Kasumi-1 (cell line): Measurements from ENCODE around the gene MYO6.
A peak's percentile ranks its signal among the peaks of the same experiment; 100 is the strongest.
"Not testable (repeated sequence)": the region's sequence is repeated elsewhere in the genome, so short reads cannot be mapped to it uniquely, and the experiment has no call there.

Experiments
- DNase-seq, 2 experiments: peaks; one replicate each; lab custom pipeline; 2025; lab: John Stamatoyannopoulos, UW

Gene MYO6

GRCh38 chr6:75748743-75749538 lies at the start of gene MYO6:
Gene MYO6 (plus strand): TSS chr6:75749239. CDS start chr6:75817548, 68,309 bp downstream.
- no peak for DNase-seq

- not testable (repeated sequence) for DNase-seq
Observed at GRCh38 chr6:75708334-75708733, 40.7 kb upstream of the MYO6 start.

GRCh38 chr6:75711173-75711572 lies 37.9 kb upstream of the MYO6 start:
- DNase-seq = no peak

- DNase-seq = no peak
Observed at GRCh38 chr6:75719133-75719532, 29.9 kb upstream of the MYO6 start.

- no peak for DNase-seq
Observed at GRCh38 chr6:75723382-75723781, 25.7 kb upstream of the MYO6 start.

- no peak for DNase-seq
Observed at GRCh38 chr6:75727206-75727605, 21.8 kb upstream of the MYO6 start.

- DNase-seq = not testable (repeated sequence)
Observed at GRCh38 chr6:75731029-75731428, 18.0 kb upstream of the MYO6 start.

GRCh38 chr6:75735491-75736186 lies 13.4 kb upstream of the MYO6 start:
- DNase-seq = no peak

- no peak for DNase-seq
Observed at GRCh38 chr6:75743971-75744370, 5.1 kb upstream of the MYO6 start.

GRCh38 chr6:75745404-75745803 lies 3.6 kb upstream of the MYO6 start:
- DNase-seq = no peak

- DNase-seq = no peak
Observed at GRCh38 chr6:75746221-75746620, 2.8 kb upstream of the MYO6 start.

- no peak for DNase-seq
Observed at GRCh38 chr6:75747152-75747992, 1.7 kb upstream of the MYO6 start.

GRCh38 chr6:75748003-75748742 lies 866 bp upstream of the MYO6 start:
- DNase-seq = peak; percentile 42 to 49

- DNase-seq = no peak
Observed at GRCh38 chr6:75751443-75751842, 2.4 kb downstream of the MYO6 start.

- no peak for DNase-seq
Observed at GRCh38 chr6:75752365-75752764, 3.3 kb downstream of the MYO6 start.

GRCh38 chr6:75755704-75756103 lies 6.7 kb downstream of the MYO6 start:
- no peak for DNase-seq

GRCh38 chr6:75757295-75757694 lies 8.3 kb downstream of the MYO6 start:
- no peak for DNase-seq

- no peak for DNase-seq
Observed at GRCh38 chr6:75758061-75758460, 9.0 kb downstream of the MYO6 start.

- DNase-seq = peak; percentile 51 to 52
Observed at GRCh38 chr6:75759207-75759606, 10.2 kb downstream of the MYO6 start.

- no peak for DNase-seq
Observed at GRCh38 chr6:75760320-75760719, 11.3 kb downstream of the MYO6 start.

- DNase-seq = no peak
Observed at GRCh38 chr6:75761489-75761888, 12.4 kb downstream of the MYO6 start.

- no peak for DNase-seq
Observed at GRCh38 chr6:75762063-75762462, 13.0 kb downstream of the MYO6 start.
